HG02798 (cell line): ENCODE measurements around the gene OTULINL.

Experiments used
- ATAC-seq: cut with Tn5 transposase; IDR thresholded peaks from one replicate; pipeline ENCODE4 v1.9.1; 2021; ENCODE audit warnings: mild to moderate bottlenecking; ENCODE audit not compliant: unreplicated experiment, poor library complexity

The OTULINL gene

GRCh38 chr5:14659821-14660607 lies 78.4 kb downstream of the OTULINL start:
- no peak for ATAC-seq

GRCh38 chr5:14660833-14661232 lies 79.2 kb downstream of the OTULINL start:
- no peak for ATAC-seq
